NT2/D1 (cell line): ENCODE results near the gene TUBA1C.
A peak's percentile ranks its signal among the peaks of the same experiment; 100 is the strongest.

Source experiments
- DNase-seq: peaks from one replicate; pipeline ENCODE4 v3.0.0-alpha.2; 2011; ENCODE audit warnings: low read depth, low spot score
- H3K27me3 ChIP-seq: 2 replicates; pipeline ENCODE4 v1.6.0; 2011; ENCODE audit warnings: mild to moderate bottlenecking; ENCODE audit not compliant: insufficient read length, insufficient read depth
- H3K36me3 ChIP-seq: 2 replicates; pipeline ENCODE4 v1.6.1; 2011; ENCODE audit warnings: mild to moderate bottlenecking, low read length, mixed read lengths; ENCODE audit not compliant: insufficient read depth, insufficient read length
- H3K4me1 ChIP-seq: 2 replicates; pipeline ENCODE4 v1.5.1; 2011; ENCODE audit not compliant: insufficient read depth, insufficient read length
- H3K4me3 ChIP-seq: 2 replicates; pipeline ENCODE4 v1.5.1; 2011; ENCODE audit warnings: low read depth; ENCODE audit not compliant: insufficient read length
- H3K9ac ChIP-seq: 2 replicates; pipeline ENCODE4 v1.6.0; 2011; ENCODE audit warnings: low read depth; ENCODE audit not compliant: insufficient read length
- H3K9me3 ChIP-seq: 2 replicates; pipeline ENCODE4 v1.5.1; 2011; ENCODE audit warnings: mild to moderate bottlenecking, low read length; ENCODE audit not compliant: insufficient read depth
- SUZ12 ChIP-seq: IDR thresholded peaks from 2 replicates; pipeline ENCODE4 v1.6.1; 2011; ENCODE audit not compliant: insufficient read length, insufficient read depth; ENCODE audit errors: extremely low read depth
- YY1 ChIP-seq: IDR thresholded peaks from 2 replicates; pipeline ENCODE4 v1.6.1; 2011; ENCODE audit not compliant: insufficient read length, insufficient read depth
- ZNF274 ChIP-seq: IDR thresholded peaks from 2 replicates; pipeline ENCODE4 v1.6.1; 2011; ENCODE audit warnings: mild to moderate bottlenecking, low read depth, low read length

TUBA1C gene

DNA sequence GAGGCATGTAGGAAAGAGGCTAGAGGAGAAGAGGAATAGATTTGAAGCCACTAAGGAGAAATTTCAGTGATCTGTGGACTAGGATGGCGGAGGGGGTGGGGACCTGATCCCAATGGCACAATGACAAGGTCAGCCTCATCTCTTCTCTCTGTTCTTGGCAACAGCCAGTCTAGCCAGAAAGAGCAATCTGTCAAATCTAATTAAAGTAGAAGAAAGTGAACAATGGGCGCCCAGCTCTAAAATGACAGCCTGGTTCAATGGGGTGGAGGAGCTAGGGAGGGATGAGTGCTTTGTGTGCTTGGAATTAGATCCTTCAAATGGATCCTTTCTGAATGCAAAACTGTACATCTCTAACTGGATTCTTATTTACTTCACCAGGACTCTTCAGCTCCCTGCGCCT lies 37.2 kb upstream of the TUBA1C start:
- H3K27me3 ChIP-seq = no peaks in the 10 kb centered on the region
- no peak for DNase-seq
- H3K9me3 ChIP-seq = no peaks in the 10 kb centered on the region
- TF ChIP-seq SUZ12 = no peak
- no peak for TF ChIP-seq YY1
- TF ChIP-seq ZNF274 = no peak
- no peak overlapping the region for H3K9ac ChIP-seq
- no peaks in the 10 kb centered on the region for H3K4me1 ChIP-seq
- no peak overlapping the region for H3K4me3 ChIP-seq
- H3K36me3 ChIP-seq = no peaks in the 10 kb centered on the region

DNA sequence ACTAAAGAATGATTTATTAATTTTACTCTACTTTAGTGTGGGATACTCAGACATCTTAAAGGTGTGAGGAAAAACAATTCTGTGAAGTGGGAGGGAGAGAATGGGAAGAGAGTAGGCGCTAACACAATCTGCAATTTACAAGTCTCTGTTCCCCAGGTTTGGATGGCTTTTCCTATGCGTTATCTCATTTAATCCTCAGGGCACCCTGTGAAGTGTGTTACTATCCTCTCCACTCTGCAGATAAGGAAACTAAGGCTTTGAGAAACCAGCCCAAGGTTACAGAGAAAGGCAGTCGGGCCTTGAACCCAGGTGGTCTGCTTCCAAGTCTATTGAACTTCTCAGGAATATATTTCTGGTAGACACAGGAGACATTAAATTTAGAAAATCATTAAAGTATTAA lies 36.2 kb upstream of the TUBA1C start:
- DNase-seq = no peak
- Histone ChIP-seq H3K4me3 (no peak overlapping the region), H3K9ac (no peak overlapping the region), H3K36me3 (no peaks in the 10 kb centered on the region), H3K27me3 (peaks cover under 1% of the 10 kb centered on the region), H3K4me1 (peaks cover 2% of the 10 kb centered on the region), H3K9me3 (no peaks in the 10 kb centered on the region)
- TF ChIP-seq SUZ12 (no peak), ZNF274 (no peak), YY1 (no peak)

DNA sequence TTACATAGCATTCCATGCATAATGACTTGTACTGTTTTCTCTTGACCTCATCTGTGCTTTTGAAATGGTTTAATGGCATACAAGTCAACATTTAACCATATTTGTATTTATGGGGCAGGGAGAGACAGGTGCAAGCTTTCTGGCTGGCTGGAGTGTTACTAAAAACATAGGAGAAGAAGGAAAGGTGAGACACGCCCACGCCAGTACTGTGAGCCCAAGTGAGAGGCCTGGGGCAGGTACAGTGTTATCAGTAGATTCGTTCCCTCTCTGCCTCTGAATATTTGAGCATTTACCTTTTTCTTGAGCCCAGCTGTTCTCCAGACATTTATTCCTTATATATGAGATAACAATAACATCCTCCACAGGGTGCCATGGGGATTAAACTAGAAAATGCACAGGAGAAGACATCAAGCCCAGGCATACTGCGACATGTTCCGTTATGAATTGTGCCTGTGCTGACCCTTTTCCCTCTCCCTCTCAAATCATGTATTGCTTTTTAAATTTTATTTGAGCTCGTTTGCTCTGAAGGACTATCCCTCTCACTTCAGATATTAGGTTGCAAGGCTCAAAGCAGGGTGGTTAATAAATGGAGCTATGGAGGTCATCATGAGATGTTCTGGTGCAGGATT lies 34.6 kb upstream of the TUBA1C start:
- no peaks in the 10 kb centered on the region for H3K36me3 ChIP-seq
- TF ChIP-seq ZNF274 (no peak), YY1 (no peak), SUZ12 (no peak)
- no peak for DNase-seq
- peaks cover 6% of the 10 kb centered on the region for H3K4me1 ChIP-seq
- no peaks in the 10 kb centered on the region for H3K9me3 ChIP-seq
- no peak overlapping the region for H3K4me3 ChIP-seq
- H3K9ac ChIP-seq = no peak overlapping the region
- H3K27me3 ChIP-seq = peaks cover 5% of the 10 kb centered on the region

DNA sequence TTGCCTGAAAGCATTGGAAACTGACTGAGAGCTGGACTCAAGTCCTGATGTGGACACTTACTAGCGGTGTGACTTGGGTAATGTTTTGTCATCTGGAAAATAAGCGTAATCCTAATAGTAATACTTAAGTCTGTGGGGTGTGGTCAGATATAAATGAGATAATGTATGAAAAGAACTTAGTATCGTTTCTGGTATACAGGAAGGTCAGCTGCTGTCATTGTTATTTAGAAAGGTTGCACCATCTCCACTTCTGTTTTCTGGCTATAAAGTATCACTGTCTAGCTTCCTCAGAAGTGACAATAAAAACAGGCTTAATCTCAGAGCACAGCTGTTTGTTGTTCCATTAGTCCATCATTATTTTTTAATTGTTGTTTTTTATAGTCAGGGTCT lies 34.1 kb upstream of the TUBA1C start:
- H3K4me3 ChIP-seq = no peak overlapping the region
- DNase-seq = no peak
- TF ChIP-seq ZNF274 = no peak
- TF ChIP-seq SUZ12 = no peak
- TF ChIP-seq YY1 = no peak
- H3K27me3 ChIP-seq = peaks cover 5% of the 10 kb centered on the region
- no peaks in the 10 kb centered on the region for H3K9me3 ChIP-seq
- H3K9ac ChIP-seq = no peak overlapping the region
- H3K4me1 ChIP-seq = peaks cover 6% of the 10 kb centered on the region
- H3K36me3 ChIP-seq = no peaks in the 10 kb centered on the region

DNA sequence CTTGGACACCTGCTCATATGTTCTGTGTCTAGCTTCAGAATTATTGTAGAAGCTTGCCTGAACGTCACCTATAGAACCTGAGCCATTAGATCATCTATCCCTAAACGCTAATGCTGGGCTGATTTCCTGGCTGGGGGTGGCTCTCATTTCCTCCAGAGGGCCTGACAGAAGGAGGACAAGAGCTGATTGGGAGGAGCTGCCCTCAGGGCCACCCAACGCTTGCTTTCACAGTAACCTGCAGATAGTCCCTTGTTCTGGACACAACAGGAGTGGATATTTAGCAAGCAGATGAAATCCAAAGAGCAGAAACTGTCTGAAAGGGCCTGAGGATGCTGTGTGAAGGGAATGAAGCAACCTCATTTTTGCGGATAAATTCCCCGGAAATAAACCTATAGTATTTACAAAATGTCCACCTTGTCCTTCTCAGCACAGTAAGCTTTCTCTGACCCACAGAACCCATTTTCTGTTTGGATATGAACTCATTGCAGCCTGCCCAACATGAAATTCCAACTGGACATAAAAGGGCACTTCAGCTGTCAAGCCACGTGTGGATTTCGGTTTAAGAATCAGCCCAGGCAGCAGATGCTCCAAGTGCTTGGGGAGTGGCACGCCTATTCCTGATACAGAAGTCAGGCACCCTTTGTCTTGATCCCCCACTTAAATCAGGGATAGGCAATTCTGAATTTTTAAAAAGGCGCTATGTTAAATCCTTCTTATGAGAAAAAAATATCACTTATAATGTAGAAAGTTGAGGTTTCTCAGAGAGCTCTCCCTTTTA lies 32.8 kb upstream of the TUBA1C start:
- TF ChIP-seq ZNF274 (no peak), YY1 (no peak), SUZ12 (no peak)
- no peak overlapping the region for H3K9ac ChIP-seq
- peaks cover 6% of the 10 kb centered on the region for H3K4me1 ChIP-seq
- H3K4me3 ChIP-seq = no peak overlapping the region
- H3K36me3 ChIP-seq = no peaks in the 10 kb centered on the region
- H3K27me3 ChIP-seq = peaks cover 5% of the 10 kb centered on the region
- no peaks in the 10 kb centered on the region for H3K9me3 ChIP-seq
- no peak for DNase-seq

DNA sequence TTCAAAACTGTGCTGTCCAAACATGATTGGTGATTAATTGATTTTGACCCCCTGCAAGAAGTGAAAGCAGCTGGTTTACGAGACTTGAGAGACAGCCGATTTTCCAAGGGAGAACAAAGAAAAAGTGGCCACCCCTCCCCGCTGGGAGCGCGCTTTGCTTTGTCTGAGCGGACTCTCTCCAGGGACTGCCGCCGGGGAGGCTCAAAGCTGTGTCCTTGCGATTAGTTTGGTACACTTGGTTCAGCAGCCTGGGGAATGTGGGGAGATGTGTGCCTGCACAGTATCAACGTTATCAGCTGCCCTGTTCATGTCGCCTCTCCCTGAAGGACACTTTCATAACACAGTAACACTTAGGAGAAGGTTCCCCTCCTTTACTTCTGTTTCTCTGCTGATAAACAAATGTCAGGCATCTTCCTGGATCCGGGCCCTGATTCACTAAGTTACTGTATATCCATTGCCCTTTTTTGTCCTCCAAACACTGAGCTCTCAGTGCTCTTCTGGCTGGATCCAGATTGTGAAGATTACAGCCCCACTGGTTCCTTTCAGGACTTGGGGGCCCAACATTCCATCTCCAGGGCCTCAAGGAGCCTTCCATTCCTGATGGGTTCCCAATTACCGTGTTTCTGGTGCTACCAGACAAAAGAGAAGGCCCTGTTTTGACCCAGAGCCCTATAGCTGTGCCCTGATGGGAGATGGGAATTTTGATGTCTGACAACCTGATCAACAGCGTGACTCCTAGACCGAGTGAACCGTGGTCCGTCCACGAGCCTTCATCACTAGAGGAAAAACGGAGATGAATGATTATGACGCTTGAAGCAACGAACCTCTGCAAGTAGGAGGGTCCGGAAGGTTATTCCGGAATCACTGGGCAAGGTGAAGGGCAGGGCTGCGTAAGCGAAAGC lies 31.7 kb upstream of the TUBA1C start:
- DNase-seq = no peak
- peaks cover 6% of the 10 kb centered on the region for H3K4me1 ChIP-seq
- H3K9ac ChIP-seq = peak overlapping the region; percentile 63
- no peak for TF ChIP-seq ZNF274
- TF ChIP-seq SUZ12 = no peak
- TF ChIP-seq YY1 = no peak
- no peak overlapping the region for H3K4me3 ChIP-seq
- no peaks in the 10 kb centered on the region for H3K9me3 ChIP-seq
- no peaks in the 10 kb centered on the region for H3K36me3 ChIP-seq
- peaks cover 5% of the 10 kb centered on the region for H3K27me3 ChIP-seq
